HG02759 (cell line): Measurements from ENCODE around the gene ENGASE.

Experiments used
- ATAC-seq: cut with Tn5 transposase; IDR thresholded peaks from one replicate; pipeline ENCODE4 v1.9.1; 2021; ENCODE audit warnings: mild to moderate bottlenecking, moderate library complexity; ENCODE audit not compliant: unreplicated experiment

ENGASE gene

GRCh38 chr17:79091226-79091670, 16.6 kb downstream of the ENGASE start:
- ATAC-seq = no peak

- no peak for ATAC-seq
Observed at GRCh38 chr17:79092567-79092966, 17.9 kb downstream of the ENGASE start.

- no peak for ATAC-seq
Observed at GRCh38 chr17:79093270-79093669, 18.6 kb downstream of the ENGASE start.

DNA sequence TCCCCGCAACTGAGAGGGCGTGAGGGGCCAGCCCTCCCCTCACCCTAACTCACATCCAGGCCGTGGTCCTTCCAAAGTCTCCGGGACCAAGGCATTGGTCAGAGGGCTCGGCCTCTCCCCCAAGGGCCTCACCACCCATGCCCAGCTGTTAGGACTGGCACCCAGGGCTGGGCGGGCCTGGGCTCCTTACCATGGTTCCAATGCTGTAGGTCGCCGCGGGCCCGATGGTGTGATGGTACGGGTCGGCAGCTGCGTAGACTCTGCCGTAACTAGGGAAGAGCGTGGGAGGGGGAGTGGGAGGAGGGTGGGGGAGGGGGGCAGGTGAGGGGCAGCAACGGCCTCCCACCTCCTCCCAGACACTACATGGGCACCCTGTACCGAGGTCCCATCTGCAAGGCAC, 19.6 kb downstream of the ENGASE start:
- ATAC-seq = no peak

- ATAC-seq = no peak
Observed at GRCh38 chr17:79095345-79096055, 20.9 kb downstream of the ENGASE start.

- ATAC-seq = no peak
Observed at GRCh38 chr17:79096477-79096876, 21.9 kb downstream of the ENGASE start.

GRCh38 chr17:79097226-79098055, 22.8 kb downstream of the ENGASE start:
- no peak for ATAC-seq

DNA sequence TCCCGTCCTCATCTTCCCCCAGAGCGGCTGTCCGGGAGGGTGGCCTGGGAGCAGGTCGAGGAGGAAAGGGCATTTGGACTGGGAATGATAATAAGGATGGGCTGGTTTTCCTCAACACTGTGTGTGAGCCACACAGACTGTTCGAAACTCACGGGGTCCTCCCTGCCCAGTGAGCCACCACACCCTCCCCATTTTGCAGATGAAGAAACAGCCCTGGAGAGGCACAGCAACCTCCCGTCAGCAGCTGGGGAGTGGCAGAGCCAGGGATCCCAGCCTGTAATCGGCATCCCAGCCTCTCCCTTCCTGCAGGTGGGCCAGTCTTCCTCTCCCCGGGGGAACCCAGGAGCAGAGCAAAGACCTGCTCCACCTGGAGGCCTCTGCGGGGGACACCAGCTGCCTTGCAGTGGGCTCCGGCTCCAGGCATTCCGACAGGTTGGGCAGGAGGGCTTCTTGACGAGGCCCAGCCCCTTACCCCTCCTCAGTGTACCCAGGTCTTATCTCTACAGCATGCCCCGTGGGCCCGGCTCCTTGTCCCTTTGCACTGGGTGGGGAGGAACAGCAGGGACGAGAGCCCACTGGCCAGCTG, 23.8 kb downstream of the ENGASE start:
- ATAC-seq = no peak

GRCh38 chr17:79100405-79100804, 25.8 kb downstream of the ENGASE start:
- no peak for ATAC-seq

DNA sequence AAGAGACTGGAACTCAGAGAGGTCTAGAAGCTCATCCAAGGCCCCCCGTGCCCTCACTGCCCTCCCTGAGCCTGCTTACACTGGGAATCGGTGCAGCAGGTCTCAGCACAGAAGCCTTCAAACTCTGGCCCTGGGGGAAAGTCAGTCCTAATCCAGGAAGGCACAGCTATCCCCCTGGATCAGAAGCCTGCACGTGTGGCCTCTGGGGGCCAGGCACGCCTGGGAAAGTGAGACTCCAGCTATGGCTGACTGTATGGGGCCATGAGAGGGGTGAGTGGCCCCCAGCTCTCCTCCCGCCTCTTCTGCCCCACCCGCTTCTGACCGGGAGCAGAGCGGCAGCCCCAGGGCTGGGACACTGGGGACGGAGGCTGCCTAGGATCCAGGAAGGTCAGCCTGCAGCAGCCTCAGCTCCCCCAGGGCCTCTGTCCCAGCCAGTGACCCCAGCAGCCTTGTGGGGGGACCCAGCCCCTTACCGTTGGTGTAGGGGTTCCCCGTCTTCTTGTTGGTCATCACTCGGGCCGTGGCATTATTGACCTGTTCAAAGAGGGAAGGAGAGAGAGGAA, 26.6 kb downstream of the ENGASE start:
- no peak for ATAC-seq

DNA sequence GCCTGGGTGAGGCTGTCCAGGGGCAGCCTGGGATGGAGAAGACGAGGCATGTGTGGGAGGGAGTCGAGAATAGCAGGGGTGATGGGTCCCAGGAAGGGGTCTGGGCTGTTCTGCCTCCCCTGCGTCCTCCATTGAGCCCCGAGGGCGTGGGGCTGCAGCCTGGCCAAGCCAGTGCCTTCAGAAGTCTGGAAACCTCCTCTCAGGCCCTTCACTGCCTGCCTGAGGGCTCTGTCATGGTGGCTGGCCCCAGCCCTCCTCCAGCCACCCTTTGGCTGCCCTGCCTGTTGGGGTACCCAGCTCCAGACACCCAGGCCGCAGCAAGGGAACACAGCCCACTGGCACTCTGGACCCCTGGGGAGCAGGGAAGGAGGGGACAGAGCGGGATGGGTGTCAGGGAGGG, 27.6 kb downstream of the ENGASE start:
- no peak for ATAC-seq

DNA sequence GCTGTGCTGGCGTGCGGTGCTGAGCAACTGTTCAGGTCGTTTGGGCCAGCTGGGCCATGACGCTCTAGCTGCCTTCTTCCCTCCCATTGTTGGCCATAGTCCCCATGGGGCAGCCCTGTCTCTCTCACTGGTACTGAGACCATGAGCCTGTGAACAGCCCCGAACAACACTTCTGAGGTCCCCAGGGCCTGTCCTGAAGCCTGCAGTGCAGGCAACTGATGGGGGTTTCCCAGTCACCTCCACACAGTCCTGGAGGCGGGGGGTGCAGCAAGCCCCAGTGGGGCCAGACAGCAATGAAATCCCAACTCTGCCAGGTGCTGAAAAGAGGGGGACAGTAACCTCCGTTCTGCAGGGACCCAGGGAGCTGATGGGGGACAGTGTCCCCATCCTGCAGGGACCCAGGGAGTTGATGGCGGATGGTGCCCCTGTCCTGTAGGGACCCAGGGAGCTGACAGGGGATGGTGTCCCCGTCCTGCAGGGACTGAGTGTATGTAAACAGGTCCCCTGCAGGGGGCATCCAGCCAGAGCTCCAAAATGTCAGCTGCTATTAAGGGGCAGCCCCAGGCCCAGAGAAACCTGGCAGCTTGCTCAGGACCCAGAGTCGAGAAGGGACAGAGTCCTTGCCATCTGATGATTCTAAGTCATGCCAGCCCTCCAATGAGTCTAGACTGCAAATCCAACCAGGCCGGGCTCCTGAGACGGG, 30.4 kb downstream of the ENGASE start:
- no peak for ATAC-seq

DNA sequence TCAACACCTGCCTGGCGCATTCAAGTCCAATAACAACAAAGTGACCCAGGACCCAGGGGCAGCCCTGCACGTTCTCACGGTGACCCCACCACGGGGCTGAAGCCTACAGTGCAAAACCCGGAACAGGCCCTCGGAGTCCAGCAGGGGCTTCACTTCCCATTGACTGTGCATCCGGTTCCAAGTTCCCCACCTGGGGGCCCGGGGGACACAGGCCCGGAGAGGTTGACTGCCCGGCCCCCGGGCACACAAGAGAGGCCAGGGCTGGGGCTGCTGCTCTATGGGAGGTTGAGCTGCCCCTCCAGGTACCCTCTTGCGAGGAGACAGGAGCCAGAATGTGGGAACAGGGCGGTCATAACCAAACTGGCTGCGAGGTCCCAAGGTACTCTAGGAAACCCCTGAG, 31.3 kb downstream of the ENGASE start:
- ATAC-seq = no peak

GRCh38 chr17:79106958-79107357, 32.3 kb downstream of the ENGASE start:
- ATAC-seq = no peak

- ATAC-seq = no peak
Observed at GRCh38 chr17:79107499-79108231, 33.0 kb downstream of the ENGASE start.

- no peak for ATAC-seq
Observed at GRCh38 chr17:79108232-79108850, 33.7 kb downstream of the ENGASE start.

DNA sequence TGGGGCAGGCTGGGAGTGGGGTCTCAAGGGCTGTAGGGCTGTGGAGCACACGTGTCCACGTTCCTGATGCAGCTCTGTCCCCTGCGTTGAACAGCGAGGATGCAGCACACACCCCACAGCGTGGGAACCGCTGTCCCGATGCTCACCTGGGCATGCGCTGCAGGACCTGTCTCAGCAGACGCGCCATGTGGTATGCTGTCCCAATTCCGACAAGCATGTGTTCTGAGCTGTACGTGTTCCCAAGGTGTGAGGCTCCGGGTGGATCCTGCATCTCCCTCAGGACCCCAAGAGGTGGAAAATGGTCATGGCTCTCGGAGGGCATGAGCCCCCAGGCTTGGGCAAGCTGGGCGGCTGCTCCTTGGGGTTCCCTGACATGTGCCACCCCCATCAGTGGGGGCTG, 34.2 kb downstream of the ENGASE start:
- no peak for ATAC-seq

- no peak for ATAC-seq
Observed at GRCh38 chr17:79109584-79109983, 35.0 kb downstream of the ENGASE start.

DNA sequence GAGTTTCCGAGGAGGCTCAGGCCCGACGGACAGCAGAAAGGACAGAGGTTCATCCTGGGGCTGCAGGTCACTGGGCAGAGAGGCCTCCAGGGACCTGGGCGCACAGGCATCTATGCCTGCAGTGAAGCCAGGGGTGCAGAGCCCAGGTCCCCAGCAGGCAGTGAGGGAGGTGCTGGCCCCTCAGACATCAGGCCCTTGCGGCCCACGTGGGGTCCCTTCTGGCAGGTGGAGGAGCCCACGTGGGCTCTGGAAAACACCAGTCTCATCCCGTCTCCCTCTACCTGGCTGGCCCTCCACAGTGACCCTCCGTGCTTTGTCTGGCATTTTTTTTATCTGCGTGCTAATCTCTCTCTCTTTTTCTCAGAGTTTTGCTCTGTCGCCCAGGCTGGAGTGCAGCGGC, 36.5 kb downstream of the ENGASE start:
- ATAC-seq = no peak

DNA sequence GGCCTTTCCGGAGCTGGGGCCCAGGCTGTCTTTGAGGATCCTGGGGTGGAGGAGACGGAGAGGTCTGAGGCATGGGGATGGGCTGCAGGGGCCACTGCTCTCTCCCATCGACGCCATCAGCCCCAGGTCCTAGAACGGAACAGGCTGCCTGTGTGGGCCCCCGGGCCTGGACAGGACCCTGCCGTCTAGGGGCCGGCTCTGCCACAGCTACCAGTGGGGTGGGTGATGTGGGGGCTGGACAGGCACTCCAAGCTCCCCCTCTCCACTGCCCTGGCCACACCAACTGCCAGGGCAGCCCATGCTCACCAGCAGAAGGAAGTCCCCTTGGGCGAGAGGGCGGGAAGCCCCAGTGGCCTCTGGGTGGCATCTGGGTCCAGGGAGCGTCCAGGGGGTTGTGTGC, 37.8 kb downstream of the ENGASE start:
- ATAC-seq = no peak
